ENCODE measurements around the gene PPM1E.
"Not testable (repeated sequence)": the region's sequence is repeated elsewhere in the genome, so short reads cannot be mapped to it uniquely, and the experiment has no call there.

Gene PPM1E

GRCh38 chr17:58947824-58948223, 192.2 kb downstream of the PPM1E start:
- CTCF ChIA-PET, result no interaction called here
- no peak for DNase-seq (ENCODE audit: extremely low spot score)
- POLR2A ChIA-PET, result no interaction called here
- TF ChIP-seq CTCF (IDR thresholded peaks at IDR 0.05; ENCODE audit: control extremely low read depth, extremely low read depth, low read depth, missing control alignments), result no peak

- CTCF ChIA-PET; POLR2A ChIA-PET; DNase-seq (ENCODE audit: extremely low spot score): not testable (repeated sequence)
These were observed 198.7 kb downstream of the PPM1E start for GRCh38 chr17:58954358-58954757.

- no peak for DNase-seq (ENCODE audit: extremely low spot score)
- CTCF ChIA-PET, result interaction anchor here (1.5 kb wide), 1 partner anchor 48 kb away, joined by 3 read pairs; no protein-coding TSS in a partner anchor
- TF ChIP-seq CTCF (IDR thresholded peaks at IDR 0.05; ENCODE audit: control extremely low read depth, extremely low read depth, low read depth, missing control alignments), result no peak
- POLR2A ChIA-PET, result no interaction called here
These were observed 201.5 kb downstream of the PPM1E start for GRCh38 chr17:58956997-58957724.

GRCh38 chr17:58957725-58958073, 202.0 kb downstream of the PPM1E start:
- DNase-seq (ENCODE audit: extremely low spot score); POLR2A ChIA-PET; CTCF ChIA-PET: not testable (repeated sequence)

GRCh38 chr17:58960068-58960467, 204.4 kb downstream of the PPM1E start:
- ChIA-PET POLR2A (no interaction called here), CTCF (interaction anchor here (1.1 to 2.6 kb wide), 5 partner anchors 10 to 50 kb away, joined by 3 to 10 read pairs (median 5); no protein-coding TSS in a partner anchor)
- DNase-seq (ENCODE audit: extremely low spot score), result peak; percentile 52
- TF ChIP-seq CTCF (IDR thresholded peaks at IDR 0.05; ENCODE audit: control extremely low read depth, extremely low read depth, low read depth, missing control alignments), result peak; percentile 34

- no peak for DNase-seq (ENCODE audit: extremely low spot score)
- CTCF ChIA-PET, result no interaction called here
- POLR2A ChIA-PET, result no interaction called here
- TF ChIP-seq CTCF (IDR thresholded peaks at IDR 0.05; ENCODE audit: control extremely low read depth, extremely low read depth, low read depth, missing control alignments), result no peak
These were observed 209.6 kb downstream of the PPM1E start for GRCh38 chr17:58965221-58965620.

GRCh38 chr17:58966208-58966607, 210.6 kb downstream of the PPM1E start:
- POLR2A ChIA-PET, result no interaction called here
- CTCF ChIA-PET, result no interaction called here
- no peak for TF ChIP-seq CTCF (IDR thresholded peaks at IDR 0.05; ENCODE audit: control extremely low read depth, extremely low read depth, low read depth, missing control alignments)
- DNase-seq (ENCODE audit: extremely low spot score), result no peak

All from GM10248 (cell line).